DND-41 (cell line): Measurements from ENCODE around the gene POLN.

Source experiments
- ATAC-seq: fragments of 200-7000 bp; cut with Tn5 transposase; 3 replicates; pipeline ENCODE4 v1.9.1; 2021; ENCODE audit warnings: low read depth; ENCODE audit not compliant: insufficient read depth
- DNase-seq: peaks from one replicate; pipeline ENCODE4 v3.0.0-alpha.2; 2020
- H2AFZ ChIP-seq: 2 replicates; pipeline ENCODE4 v1.6.0; 2012; ENCODE audit warnings: low read depth, low read length
- H3K27ac ChIP-seq: 2 replicates; pipeline ENCODE4 v1.5.1; 2012; ENCODE audit warnings: low read length, inconsistent platforms
- H3K27me3 ChIP-seq: fragments of 200-600 bp; sonication (generic); 2 replicates; pipeline ENCODE4 v1.6.0; 2012; ENCODE audit warnings: low read length, mild to moderate bottlenecking, inconsistent platforms; ENCODE audit not compliant: insufficient read depth, poor library complexity
- H3K36me3 ChIP-seq: 2 replicates; pipeline ENCODE4 v1.5.1; 2012; ENCODE audit warnings: low read length, inconsistent platforms; ENCODE audit not compliant: insufficient read depth
- H3K4me1 ChIP-seq: 2 replicates; pipeline ENCODE4 v1.5.1; 2012; ENCODE audit warnings: mild to moderate bottlenecking, low read length; ENCODE audit not compliant: insufficient read depth
- H3K4me2 ChIP-seq: 2 replicates; pipeline ENCODE4 v1.6.0; 2012; ENCODE audit warnings: mild to moderate bottlenecking, moderate library complexity, low read length, inconsistent platforms; ENCODE audit not compliant: insufficient read depth
- H3K4me3 ChIP-seq, 2 experiments: fragments of 200-600 bp in 1 of 2; shearing (Covaris generic) in 1 of 2; 2 replicates each; pipeline ENCODE4 v1.5.1; 2012 to 2016; ENCODE audit warnings: inconsistent platforms in 2 of 2, low read length in 2 of 2, mild to moderate bottlenecking in 2 of 2, low read depth in 1 of 2, moderate library complexity in 1 of 2
- H3K79me2 ChIP-seq: 2 replicates; pipeline ENCODE4 v1.6.0; 2012; ENCODE audit warnings: low read length, inconsistent platforms; ENCODE audit not compliant: insufficient read depth
- H3K9ac ChIP-seq: 2 replicates; pipeline ENCODE4 v1.6.0; 2012; ENCODE audit warnings: low read depth, mild to moderate bottlenecking, inconsistent platforms, low read length, moderate library complexity
- H3K9me3 ChIP-seq: 2 replicates; pipeline ENCODE4 v1.5.1; 2012; ENCODE audit warnings: low read length, moderate library complexity, mild to moderate bottlenecking, inconsistent platforms; ENCODE audit not compliant: insufficient read depth, severe bottlenecking
- H4K20me1 ChIP-seq: 2 replicates; pipeline ENCODE4 v1.6.0; 2012; ENCODE audit warnings: low read length; ENCODE audit not compliant: insufficient read depth
- CTCF ChIP-seq: IDR thresholded peaks from 2 replicates; pipeline ENCODE4 v1.5.1; 2012; ENCODE audit warnings: borderline replicate concordance, low read length, moderate library complexity, mild to moderate bottlenecking; ENCODE audit not compliant: poor library complexity, severe bottlenecking; ENCODE audit errors: extremely low read depth
- EZH2 ChIP-seq: IDR thresholded peaks from 3 replicates; pipeline ENCODE4 v1.6.1; 2012; ENCODE audit warnings: borderline replicate concordance, low read depth, mild to moderate bottlenecking, moderate library complexity, low read length, inconsistent platforms; ENCODE audit not compliant: severe bottlenecking

Gene POLN

GRCh38 chr4:2269618-2270163 lies 27.8 kb upstream of the POLN start:
- ATAC-seq: no peak
- DNase-seq: no peak
- Histone ChIP-seq H4K20me1 (no peaks in the 10 kb centered on the region), H2AFZ (no peak overlapping the region), H3K4me2 (no peak overlapping the region), H3K36me3 (no peaks in the 10 kb centered on the region), H3K4me1 (no peaks in the 10 kb centered on the region), H3K4me3 (no peak overlapping the region), H3K9ac (no peak overlapping the region), H3K27ac (no peak overlapping the region), H3K27me3 (no peaks in the 10 kb centered on the region), H3K79me2 (no peaks in the 10 kb centered on the region), H3K9me3 (no peaks in the 10 kb centered on the region)
- TF ChIP-seq CTCF: no peak
- TF ChIP-seq EZH2: no peak

GRCh38 chr4:2269206-2269531 lies 27.2 kb upstream of the POLN start:
- Histone ChIP-seq H3K4me2 (no peak overlapping the region), H3K9me3 (no peaks in the 10 kb centered on the region), H3K27ac (no peak overlapping the region), H3K79me2 (no peaks in the 10 kb centered on the region), H3K4me3 (no peak overlapping the region), H3K27me3 (no peaks in the 10 kb centered on the region), H4K20me1 (no peaks in the 10 kb centered on the region), H2AFZ (no peak overlapping the region), H3K4me1 (no peaks in the 10 kb centered on the region), H3K36me3 (no peaks in the 10 kb centered on the region), H3K9ac (no peak overlapping the region)
- no peak for ATAC-seq
- no peak for TF ChIP-seq CTCF
- no peak for TF ChIP-seq EZH2
- DNase-seq: no peak

GRCh38 chr4:2268357-2269205 lies 26.7 kb upstream of the POLN start:
- no peak overlapping the region for H2AFZ ChIP-seq
- H3K27me3 ChIP-seq: no peaks in the 10 kb centered on the region
- H3K79me2 ChIP-seq: no peaks in the 10 kb centered on the region
- H3K27ac ChIP-seq: no peak overlapping the region
- ATAC-seq (no peak), DNase-seq (no peak)
- H4K20me1 ChIP-seq: no peaks in the 10 kb centered on the region
- 0 out of 2 replicates have a peak, but pooled peaks cover 4% of the 10 kb centered on the region for H3K4me1 ChIP-seq
- no peak overlapping the region for H3K4me3 ChIP-seq
- H3K36me3 ChIP-seq: no peaks in the 10 kb centered on the region
- TF ChIP-seq CTCF (no peak), EZH2 (no peak)
- H3K4me2 ChIP-seq: no peak overlapping the region
- no peaks in the 10 kb centered on the region for H3K9me3 ChIP-seq
- no peak overlapping the region for H3K9ac ChIP-seq
